NCI-H524 (cell line): ENCODE results near the gene ITGB1BP2.
"Not testable (repeated sequence)": the region's sequence is repeated elsewhere in the genome, so short reads cannot be mapped to it uniquely, and the experiment has no call there.

ENCODE experiments used
- DNase-seq, 2 experiments: peaks; one replicate each; lab custom pipeline; 2025; lab: John Stamatoyannopoulos, UW

Gene ITGB1BP2

GRCh38 chrX:71302461-71303213 is 1.1 kb downstream of the ITGB1BP2 start:
- DNase-seq = no peak

DNA sequence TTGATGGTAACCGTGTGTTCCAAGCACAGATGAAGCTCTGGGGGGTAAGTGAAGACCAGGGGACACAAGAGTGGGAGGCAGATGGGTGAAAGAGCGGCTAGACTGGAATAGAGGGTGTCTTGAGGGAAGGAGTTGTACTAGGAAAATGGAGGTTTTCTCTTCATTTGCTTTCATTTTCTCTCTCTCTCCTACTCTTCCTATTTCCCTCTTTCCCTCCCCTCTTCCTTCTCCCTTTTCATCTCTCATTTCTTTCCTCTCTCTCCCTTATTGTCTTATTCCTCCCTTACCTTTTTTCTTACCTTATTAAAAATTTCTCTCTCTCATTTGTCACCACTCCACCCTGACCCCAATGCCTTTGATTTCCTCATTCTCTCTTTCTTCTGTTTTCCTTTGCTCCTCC is 3.0 kb downstream of the ITGB1BP2 start:
- DNase-seq = no peak

DNA sequence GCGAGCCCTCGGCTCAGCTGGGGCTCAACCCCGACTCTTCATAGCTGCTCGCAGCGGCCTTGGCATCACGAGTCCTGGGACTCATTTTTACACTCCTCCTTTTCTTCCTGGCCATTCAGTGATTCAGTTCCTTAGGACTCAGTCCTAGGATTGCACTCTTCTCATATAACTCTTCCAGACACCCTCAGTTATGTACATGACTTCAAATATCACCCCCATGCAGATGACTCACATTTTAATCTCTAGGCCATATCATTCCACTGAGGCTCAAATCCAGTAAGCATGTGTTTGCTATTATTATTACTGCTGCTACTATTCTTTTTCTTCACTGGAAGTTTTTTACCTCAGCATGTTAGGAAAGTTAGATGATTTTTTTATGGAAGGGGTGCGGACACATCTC is 14.4 kb downstream of the ITGB1BP2 start:
- DNase-seq = no peak

DNA sequence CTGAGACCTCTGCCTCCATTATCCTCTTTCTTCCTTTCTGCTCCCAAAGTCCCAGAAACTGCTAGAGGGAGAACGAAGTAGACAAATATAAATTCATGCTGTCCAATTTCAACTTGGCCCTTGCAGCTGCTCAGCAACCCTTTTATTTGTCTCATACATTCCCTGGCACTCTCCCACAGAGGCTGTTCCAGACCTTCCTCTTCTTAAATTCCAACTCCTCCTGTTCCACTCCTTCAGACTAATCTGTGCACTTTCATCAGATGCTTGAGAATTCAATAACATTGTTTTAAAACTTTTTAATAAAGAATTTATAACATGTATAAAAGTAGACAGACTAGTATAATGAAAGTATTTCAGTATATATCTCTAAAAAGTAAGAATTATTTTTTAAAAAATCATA is 15.4 kb downstream of the ITGB1BP2 start:
- DNase-seq = not testable (repeated sequence)

DNA sequence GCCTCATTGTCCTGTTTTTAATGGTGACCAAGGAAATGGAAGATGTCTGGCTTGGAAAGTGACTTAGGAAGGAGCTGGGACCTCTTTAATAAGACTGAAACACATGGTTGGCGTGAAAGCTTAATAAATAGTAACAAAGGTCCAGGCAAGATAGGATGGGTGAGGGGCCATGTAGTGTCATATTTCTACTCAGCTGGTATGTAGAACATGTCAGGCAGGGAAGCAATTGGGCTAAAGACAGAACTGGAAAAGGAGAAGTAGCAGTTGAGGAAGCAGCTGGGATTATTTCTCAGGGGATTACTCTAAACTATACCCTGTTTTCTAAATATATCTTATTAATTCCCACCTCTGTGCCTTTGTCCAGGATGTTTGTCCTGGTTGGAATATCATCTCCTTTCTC is 18.6 kb downstream of the ITGB1BP2 start:
- no peak for DNase-seq

DNA sequence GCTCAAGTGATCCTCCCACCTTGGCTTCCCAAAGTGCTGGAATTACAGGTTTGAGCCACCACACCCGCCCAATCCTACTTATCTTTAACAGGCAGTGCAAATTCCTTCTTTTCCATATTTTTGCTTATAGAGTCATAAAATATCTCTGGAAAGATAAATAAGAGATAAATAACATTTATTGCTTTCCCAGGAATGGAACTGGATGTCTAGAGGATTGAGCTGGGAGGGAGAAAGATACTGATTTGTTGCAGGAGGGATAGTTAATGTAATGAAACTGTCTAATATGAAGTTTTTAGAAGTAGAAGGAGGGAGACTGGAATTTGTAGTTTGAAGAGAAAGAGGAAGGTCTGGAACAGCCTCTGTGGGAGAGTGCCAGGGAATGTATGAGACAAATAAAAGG is 20.2 kb downstream of the ITGB1BP2 start:
- no peak for DNase-seq

- DNase-seq = not testable (repeated sequence)
Measured at GRCh38 chrX:71324452-71324851, 22.9 kb downstream of the ITGB1BP2 start.

DNA sequence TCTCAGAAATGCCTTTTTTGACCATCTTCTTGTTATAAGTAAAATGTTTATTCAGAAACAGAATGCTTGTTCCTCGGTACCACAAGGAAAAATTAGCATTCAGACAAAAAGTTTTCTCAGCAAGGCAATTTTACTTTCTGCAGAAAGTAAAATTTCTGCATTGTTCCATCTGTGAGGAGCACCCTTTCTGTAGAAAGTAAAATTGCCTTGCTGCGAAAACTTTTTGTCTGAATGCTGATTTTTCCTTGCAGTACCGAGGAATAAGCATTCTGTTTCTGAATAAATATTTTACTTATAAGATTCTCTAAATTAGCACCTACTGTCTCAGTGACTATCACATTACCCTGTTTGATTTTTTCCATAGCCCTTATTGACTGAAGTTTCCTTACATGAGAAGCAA is 24.8 kb downstream of the ITGB1BP2 start:
- no peak for DNase-seq

DNA sequence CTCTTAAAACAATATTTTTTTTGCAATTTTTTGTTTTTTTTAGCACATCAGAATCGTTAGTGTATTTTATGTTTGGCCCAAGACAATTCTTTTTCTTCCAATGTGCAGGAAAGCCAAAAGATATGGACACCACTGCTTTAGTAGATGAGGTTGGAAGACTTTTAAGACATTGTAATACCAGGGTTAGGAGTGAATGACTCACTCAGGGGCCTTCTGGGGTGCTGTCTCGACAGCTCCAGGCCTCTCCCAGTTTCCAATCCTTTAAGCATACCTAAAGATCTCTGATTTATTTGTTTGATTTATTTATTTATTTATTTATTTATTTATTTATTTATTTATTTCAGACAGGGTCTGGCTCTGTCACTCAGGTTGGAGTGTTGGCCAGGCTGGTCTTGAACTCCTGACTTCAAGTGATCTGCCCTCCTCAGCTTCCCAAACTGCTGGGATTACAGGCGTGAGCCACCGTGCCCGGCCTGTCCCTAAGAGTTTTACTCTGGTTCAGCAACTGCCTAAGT is 47.7 kb downstream of the ITGB1BP2 start:
- not testable (repeated sequence) for DNase-seq

- DNase-seq = not testable (repeated sequence)
Measured at GRCh38 chrX:71349867-71350266, 48.3 kb downstream of the ITGB1BP2 start.

DNA sequence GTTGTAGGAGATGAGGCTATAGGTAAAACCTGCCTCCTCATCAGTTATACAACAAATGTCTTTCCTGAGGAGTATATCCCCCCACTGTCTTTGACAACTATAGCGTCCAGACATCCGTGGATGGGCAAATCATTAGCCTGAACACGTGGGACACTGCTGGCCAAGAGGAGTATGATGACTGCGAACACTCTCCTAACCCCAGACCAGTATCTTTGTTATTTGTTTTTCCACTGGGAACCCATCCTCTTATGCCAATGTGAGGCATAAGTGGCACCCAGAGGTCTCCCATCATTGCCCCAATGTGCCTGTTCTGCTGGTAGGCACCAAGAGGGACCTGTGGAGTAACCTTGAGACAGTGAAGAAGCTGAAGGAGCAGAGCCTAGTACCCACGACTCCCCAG is 50.9 kb downstream of the ITGB1BP2 start:
- DNase-seq = not testable (repeated sequence)
